Measurements from ENCODE around the gene LAMTOR4.
A peak's percentile ranks its signal among the peaks of the same experiment; 100 is the strongest.

Gene LAMTOR4

GRCh38 chr7:100155553-100156317 is 7.0 kb downstream of the LAMTOR4 start:
- H3K79me2 ChIP-seq (ENCODE audit: control insufficient read depth, low read length) = peaks cover 82% of the 10 kb centered on the region
- peaks cover 8% of the 10 kb centered on the region; the same call in 1 of the 2 replicates for H4K20me1 ChIP-seq (ENCODE audit: control insufficient read depth, insufficient read depth, low read depth, low read length)
- peaks cover 71% of the 10 kb centered on the region for H3K4me1 ChIP-seq (ENCODE audit: control insufficient read depth, low read length)
- no peaks in the 10 kb centered on the region for H3K27me3 ChIP-seq (ENCODE audit: control insufficient read depth, low read length)
- H3K9me2 ChIP-seq (replicated peaks; ENCODE audit: control insufficient read depth, low read length) = no peaks in the 10 kb centered on the region
- peaks cover 73% of the 10 kb centered on the region for H3K36me3 ChIP-seq (ENCODE audit: control insufficient read depth, low read length)
- peaks cover 35% of the 10 kb centered on the region for H3F3A ChIP-seq (ENCODE audit: control insufficient read depth, insufficient read depth)
- H3K4me2 ChIP-seq (ENCODE audit: low read length) = peak overlapping the region; percentile 94
- TF ChIP-seq EZH2phosphoT487 (IDR thresholded peaks at IDR 0.05; ENCODE audit: borderline replicate concordance, low read length) (no peak), CTCF (IDR thresholded peaks at IDR 0.05; ENCODE audit: low read depth, low read length, poor library complexity, severe bottlenecking) (no peak)
- H3K4me3 ChIP-seq (ENCODE audit: low read length) = peak overlapping the region; percentile 86
- H3K9me3 ChIP-seq (ENCODE audit: control insufficient read depth, insufficient read depth, low read length) = no peaks in the 10 kb centered on the region
- no peak overlapping the region for H3K27ac ChIP-seq (ENCODE audit: low read depth, low read length)

GRCh38 chr7:100156331-100157068 is 7.8 kb downstream of the LAMTOR4 start:
- Histone ChIP-seq H3K36me3 (ENCODE audit: control insufficient read depth, low read length) (peaks cover 69% of the 10 kb centered on the region), H3K27me3 (ENCODE audit: control insufficient read depth, low read length) (no peaks in the 10 kb centered on the region), H3K9me3 (ENCODE audit: control insufficient read depth, insufficient read depth, low read length) (no peaks in the 10 kb centered on the region), H3K79me2 (ENCODE audit: control insufficient read depth, low read length) (peaks cover 75% of the 10 kb centered on the region), H3F3A (ENCODE audit: control insufficient read depth, insufficient read depth) (peaks cover 34% of the 10 kb centered on the region), H3K4me2 (ENCODE audit: low read length) (peak overlapping the region; percentile 94), H3K27ac (ENCODE audit: low read depth, low read length) (peak overlapping the region; percentile 67), H3K4me3 (ENCODE audit: low read length) (peak overlapping the region; percentile 86), H4K20me1 (ENCODE audit: control insufficient read depth, insufficient read depth, low read depth, low read length) (peaks cover 8% of the 10 kb centered on the region; the same call in 1 of the 2 replicates), H3K9me2 (replicated peaks; ENCODE audit: control insufficient read depth, low read length) (no peaks in the 10 kb centered on the region), H3K4me1 (ENCODE audit: control insufficient read depth, low read length) (peaks cover 64% of the 10 kb centered on the region)
- TF ChIP-seq EZH2phosphoT487 (IDR thresholded peaks at IDR 0.05; ENCODE audit: borderline replicate concordance, low read length) = no peak
- no peak for TF ChIP-seq CTCF (IDR thresholded peaks at IDR 0.05; ENCODE audit: low read depth, low read length, poor library complexity, severe bottlenecking)

DNA sequence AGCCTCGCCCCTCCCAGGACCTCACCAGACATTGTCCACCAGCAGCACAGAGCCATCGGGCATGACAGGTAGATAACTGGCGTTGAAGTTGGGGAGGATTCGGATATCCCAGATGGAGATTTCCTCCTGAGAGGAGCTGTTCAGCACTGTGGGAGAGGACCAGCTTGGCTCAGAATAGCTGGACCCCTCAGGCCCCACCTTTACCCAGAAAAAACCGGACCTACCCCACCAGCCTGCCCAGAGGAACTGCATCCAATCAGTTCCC is 8.3 kb downstream of the LAMTOR4 start:
- Histone ChIP-seq H3K4me1 (ENCODE audit: control insufficient read depth, low read length) (peaks cover 59% of the 10 kb centered on the region), H4K20me1 (ENCODE audit: control insufficient read depth, insufficient read depth, low read depth, low read length) (peaks cover 8% of the 10 kb centered on the region; the same call in 1 of the 2 replicates), H3K27ac (ENCODE audit: low read depth, low read length) (peak overlapping the region; percentile 67), H3K4me2 (ENCODE audit: low read length) (peak overlapping the region; percentile 94), H3K27me3 (ENCODE audit: control insufficient read depth, low read length) (no peaks in the 10 kb centered on the region), H3K79me2 (ENCODE audit: control insufficient read depth, low read length) (peaks cover 70% of the 10 kb centered on the region), H3K9me2 (replicated peaks; ENCODE audit: control insufficient read depth, low read length) (no peaks in the 10 kb centered on the region), H3F3A (ENCODE audit: control insufficient read depth, insufficient read depth) (peaks cover 29% of the 10 kb centered on the region), H3K9me3 (ENCODE audit: control insufficient read depth, insufficient read depth, low read length) (no peaks in the 10 kb centered on the region), H3K4me3 (ENCODE audit: low read length) (peak overlapping the region; percentile 86), H3K36me3 (ENCODE audit: control insufficient read depth, low read length) (peaks cover 64% of the 10 kb centered on the region)
- TF ChIP-seq CTCF (IDR thresholded peaks at IDR 0.05; ENCODE audit: low read depth, low read length, poor library complexity, severe bottlenecking) (no peak), EZH2phosphoT487 (IDR thresholded peaks at IDR 0.05; ENCODE audit: borderline replicate concordance, low read length) (no peak)
